ENCODE results near the gene SAMD3.

DNA sequence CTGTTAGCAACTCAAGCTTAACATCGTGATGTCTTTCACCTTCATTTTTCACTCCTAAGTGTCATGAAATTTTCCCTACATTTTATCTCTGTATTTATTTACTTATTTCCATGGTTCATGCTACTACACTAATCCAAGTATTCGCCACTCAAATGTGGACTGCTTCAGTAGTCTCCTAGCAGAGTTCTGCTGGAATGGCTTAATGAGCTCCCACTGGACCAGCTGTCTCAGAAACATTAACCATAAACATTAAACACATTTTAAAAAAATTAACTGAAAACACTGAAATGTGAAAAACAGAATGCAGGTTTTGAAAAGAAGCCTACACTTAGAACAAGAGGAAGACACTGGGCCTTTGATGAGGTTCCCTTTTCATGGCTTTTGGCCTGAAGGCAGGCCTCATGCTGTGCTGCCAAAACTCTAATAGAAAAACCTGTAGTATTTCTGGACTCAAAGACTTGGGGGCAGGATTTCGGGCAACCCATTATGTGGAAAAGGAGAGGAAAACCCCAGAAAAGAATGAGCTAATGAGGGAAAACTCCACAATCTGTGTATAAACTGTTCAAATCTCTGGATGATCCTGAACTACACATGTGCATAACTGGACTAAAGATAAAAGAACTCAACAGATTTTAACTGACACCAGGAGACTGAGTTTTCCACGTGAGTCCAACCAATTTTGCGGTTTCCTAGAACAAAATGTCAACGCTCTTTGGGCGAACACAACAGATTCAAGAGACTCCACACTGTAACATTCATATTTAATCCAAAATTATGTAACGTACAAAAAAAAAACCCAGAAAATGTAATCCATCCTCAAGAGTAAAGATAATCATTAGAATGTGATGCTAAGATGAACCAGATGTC is 33.0 kb downstream of the SAMD3 start:
- TF ChIP-seq, protein P1, sequence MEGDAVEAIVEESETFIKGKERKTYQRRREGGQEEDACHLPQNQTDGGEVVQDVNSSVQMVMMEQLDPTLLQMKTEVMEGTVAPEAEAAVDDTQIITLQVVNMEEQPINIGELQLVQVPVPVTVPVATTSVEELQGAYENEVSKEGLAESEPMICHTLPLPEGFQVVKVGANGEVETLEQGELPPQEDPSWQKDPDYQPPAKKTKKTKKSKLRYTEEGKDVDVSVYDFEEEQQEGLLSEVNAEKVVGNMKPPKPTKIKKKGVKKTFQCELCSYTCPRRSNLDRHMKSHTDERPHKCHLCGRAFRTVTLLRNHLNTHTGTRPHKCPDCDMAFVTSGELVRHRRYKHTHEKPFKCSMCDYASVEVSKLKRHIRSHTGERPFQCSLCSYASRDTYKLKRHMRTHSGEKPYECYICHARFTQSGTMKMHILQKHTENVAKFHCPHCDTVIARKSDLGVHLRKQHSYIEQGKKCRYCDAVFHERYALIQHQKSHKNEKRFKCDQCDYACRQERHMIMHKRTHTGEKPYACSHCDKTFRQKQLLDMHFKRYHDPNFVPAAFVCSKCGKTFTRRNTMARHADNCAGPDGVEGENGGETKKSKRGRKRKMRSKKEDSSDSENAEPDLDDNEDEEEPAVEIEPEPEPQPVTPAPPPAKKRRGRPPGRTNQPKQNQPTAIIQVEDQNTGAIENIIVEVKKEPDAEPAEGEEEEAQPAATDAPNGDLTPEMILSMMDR (conservative IDR thresholded peaks at IDR 0.05; ENCODE audit: low read depth, low read length) = no peak
- TF ChIP-seq MXI1 (IDR thresholded peaks at IDR 0.05; ENCODE audit: borderline replicate concordance, low read depth, low read length) (no peak), CHD1 (IDR thresholded peaks at IDR 0.05; ENCODE audit: low read depth, low read length) (no peak), RFX5 (IDR thresholded peaks at IDR 0.05; ENCODE audit: low read depth, low read length) (no peak), POLR2A (IDR thresholded peaks at IDR 0.05; ENCODE audit: low read depth, low read length) (no peak), MAFK (IDR thresholded peaks at IDR 0.05; ENCODE audit: low read depth, low read length) (no peak), RCOR1 (IDR thresholded peaks at IDR 0.05; ENCODE audit: insufficient replicate concordance, low read length) (no peak)
- TF ChIP-seq, protein P2, sequence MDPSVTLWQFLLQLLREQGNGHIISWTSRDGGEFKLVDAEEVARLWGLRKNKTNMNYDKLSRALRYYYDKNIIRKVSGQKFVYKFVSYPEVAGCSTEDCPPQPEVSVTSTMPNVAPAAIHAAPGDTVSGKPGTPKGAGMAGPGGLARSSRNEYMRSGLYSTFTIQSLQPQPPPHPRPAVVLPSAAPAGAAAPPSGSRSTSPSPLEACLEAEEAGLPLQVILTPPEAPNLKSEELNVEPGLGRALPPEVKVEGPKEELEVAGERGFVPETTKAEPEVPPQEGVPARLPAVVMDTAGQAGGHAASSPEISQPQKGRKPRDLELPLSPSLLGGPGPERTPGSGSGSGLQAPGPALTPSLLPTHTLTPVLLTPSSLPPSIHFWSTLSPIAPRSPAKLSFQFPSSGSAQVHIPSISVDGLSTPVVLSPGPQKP (IDR thresholded peaks at IDR 0.05; ENCODE audit: borderline replicate concordance, low read depth, low read length) = no peak
- TF ChIP-seq, protein P3, sequence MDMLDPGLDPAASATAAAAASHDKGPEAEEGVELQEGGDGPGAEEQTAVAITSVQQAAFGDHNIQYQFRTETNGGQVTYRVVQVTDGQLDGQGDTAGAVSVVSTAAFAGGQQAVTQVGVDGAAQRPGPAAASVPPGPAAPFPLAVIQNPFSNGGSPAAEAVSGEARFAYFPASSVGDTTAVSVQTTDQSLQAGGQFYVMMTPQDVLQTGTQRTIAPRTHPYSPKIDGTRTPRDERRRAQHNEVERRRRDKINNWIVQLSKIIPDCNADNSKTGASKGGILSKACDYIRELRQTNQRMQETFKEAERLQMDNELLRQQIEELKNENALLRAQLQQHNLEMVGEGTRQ (IDR thresholded peaks at IDR 0.05; ENCODE audit: low read depth, low read length) = no peak
